GM19043 (cell line): ENCODE measurements around the gene TMEM131.
"Not testable (repeated sequence)": the region's sequence is repeated elsewhere in the genome, so short reads cannot be mapped to it uniquely, and the experiment has no call there.

ENCODE experiments used
- ATAC-seq: cut with Tn5 transposase; IDR thresholded peaks from one replicate; pipeline ENCODE4 v1.9.1; 2021; ENCODE audit warnings: low read depth; ENCODE audit not compliant: unreplicated experiment

The TMEM131 gene

GRCh38 chr2:97826266-97826847 is 169.4 kb downstream of the TMEM131 start:
- ATAC-seq, result not testable (repeated sequence)

- ATAC-seq, result not testable (repeated sequence)
These were observed 171.7 kb downstream of the TMEM131 start for GRCh38 chr2:97824011-97824410.

GRCh38 chr2:97821862-97822261 is 173.9 kb downstream of the TMEM131 start:
- not testable (repeated sequence) for ATAC-seq

- no peak for ATAC-seq
These were observed 176.0 kb downstream of the TMEM131 start for GRCh38 chr2:97819754-97820153.

GRCh38 chr2:97816411-97816810 is 179.3 kb downstream of the TMEM131 start:
- no peak for ATAC-seq

- no peak for ATAC-seq
These were observed 182.8 kb downstream of the TMEM131 start for GRCh38 chr2:97812931-97813330.

GRCh38 chr2:97808816-97809215 is 186.9 kb downstream of the TMEM131 start:
- ATAC-seq, result no peak

GRCh38 chr2:97806738-97807618 is 188.8 kb downstream of the TMEM131 start:
- no peak for ATAC-seq

- ATAC-seq, result no peak
These were observed 190.0 kb downstream of the TMEM131 start for GRCh38 chr2:97805776-97806175.

GRCh38 chr2:97801028-97801427 is 194.7 kb downstream of the TMEM131 start:
- no peak for ATAC-seq

- ATAC-seq, result no peak
These were observed 197.3 kb downstream of the TMEM131 start for GRCh38 chr2:97798416-97798815.

- no peak for ATAC-seq
These were observed 198.4 kb downstream of the TMEM131 start for GRCh38 chr2:97797355-97797754.

GRCh38 chr2:97796465-97797126 is 199.2 kb downstream of the TMEM131 start:
- ATAC-seq, result no peak

- ATAC-seq, result no peak
These were observed 203.3 kb downstream of the TMEM131 start for GRCh38 chr2:97792416-97792815.

GRCh38 chr2:97788986-97789644 is 206.6 kb downstream of the TMEM131 start:
- ATAC-seq, result no peak

- ATAC-seq, result no peak
These were observed 209.9 kb downstream of the TMEM131 start for GRCh38 chr2:97785818-97786217.

GRCh38 chr2:97784953-97785352 is 210.8 kb downstream of the TMEM131 start:
- ATAC-seq, result no peak

GRCh38 chr2:97781981-97782380 is 213.8 kb downstream of the TMEM131 start:
- no peak for ATAC-seq

GRCh38 chr2:97779141-97779540 is 216.6 kb downstream of the TMEM131 start:
- no peak for ATAC-seq

- no peak for ATAC-seq
These were observed 220.7 kb downstream of the TMEM131 start for GRCh38 chr2:97775074-97775473.

- no peak for ATAC-seq
These were observed 221.3 kb downstream of the TMEM131 start for GRCh38 chr2:97774425-97774824.
